Measurements from ENCODE around the gene MND1. TPM values are rescaled to one million over a fixed set of nuclear protein-coding genes. Genes with fewer than 3 reads are reported as not detected.
"Not testable (repeated sequence)": the region's sequence is repeated elsewhere in the genome, so short reads cannot be mapped to it uniquely, and the experiment has no call there.

The MND1 gene
- total RNA-seq, 1 donor, result 4.3 TPM

DNA sequence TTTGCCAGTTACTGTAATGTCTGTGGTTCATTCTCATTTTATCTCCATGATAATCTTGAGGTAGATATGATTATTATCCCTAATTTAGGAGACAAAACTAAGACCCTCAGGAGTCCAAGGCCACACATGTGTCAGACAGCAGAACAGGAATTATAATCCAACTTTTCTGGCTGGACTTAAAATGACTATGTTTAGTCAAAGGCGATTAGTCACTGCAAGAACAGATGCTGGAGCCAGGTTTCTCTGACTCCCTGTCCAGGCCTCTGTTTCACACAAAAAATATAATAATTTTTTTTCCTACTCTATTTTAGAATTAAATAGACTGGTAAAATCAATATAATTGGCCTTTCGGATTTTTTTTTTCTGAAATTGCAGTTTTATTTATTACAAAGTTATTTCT lies 64.9 kb downstream of the MND1 start:
- peak; percentile 56 for DNase-seq (ENCODE audit: low read depth)
- TF ChIP-seq, protein P1, sequence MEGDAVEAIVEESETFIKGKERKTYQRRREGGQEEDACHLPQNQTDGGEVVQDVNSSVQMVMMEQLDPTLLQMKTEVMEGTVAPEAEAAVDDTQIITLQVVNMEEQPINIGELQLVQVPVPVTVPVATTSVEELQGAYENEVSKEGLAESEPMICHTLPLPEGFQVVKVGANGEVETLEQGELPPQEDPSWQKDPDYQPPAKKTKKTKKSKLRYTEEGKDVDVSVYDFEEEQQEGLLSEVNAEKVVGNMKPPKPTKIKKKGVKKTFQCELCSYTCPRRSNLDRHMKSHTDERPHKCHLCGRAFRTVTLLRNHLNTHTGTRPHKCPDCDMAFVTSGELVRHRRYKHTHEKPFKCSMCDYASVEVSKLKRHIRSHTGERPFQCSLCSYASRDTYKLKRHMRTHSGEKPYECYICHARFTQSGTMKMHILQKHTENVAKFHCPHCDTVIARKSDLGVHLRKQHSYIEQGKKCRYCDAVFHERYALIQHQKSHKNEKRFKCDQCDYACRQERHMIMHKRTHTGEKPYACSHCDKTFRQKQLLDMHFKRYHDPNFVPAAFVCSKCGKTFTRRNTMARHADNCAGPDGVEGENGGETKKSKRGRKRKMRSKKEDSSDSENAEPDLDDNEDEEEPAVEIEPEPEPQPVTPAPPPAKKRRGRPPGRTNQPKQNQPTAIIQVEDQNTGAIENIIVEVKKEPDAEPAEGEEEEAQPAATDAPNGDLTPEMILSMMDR (IDR thresholded peaks at IDR 0.05; ENCODE audit: insufficient read depth, low read depth, low read length), result no peak
- H3K4me3 ChIP-seq (ENCODE audit: low read depth, low read length), result no peak overlapping the region

DNA sequence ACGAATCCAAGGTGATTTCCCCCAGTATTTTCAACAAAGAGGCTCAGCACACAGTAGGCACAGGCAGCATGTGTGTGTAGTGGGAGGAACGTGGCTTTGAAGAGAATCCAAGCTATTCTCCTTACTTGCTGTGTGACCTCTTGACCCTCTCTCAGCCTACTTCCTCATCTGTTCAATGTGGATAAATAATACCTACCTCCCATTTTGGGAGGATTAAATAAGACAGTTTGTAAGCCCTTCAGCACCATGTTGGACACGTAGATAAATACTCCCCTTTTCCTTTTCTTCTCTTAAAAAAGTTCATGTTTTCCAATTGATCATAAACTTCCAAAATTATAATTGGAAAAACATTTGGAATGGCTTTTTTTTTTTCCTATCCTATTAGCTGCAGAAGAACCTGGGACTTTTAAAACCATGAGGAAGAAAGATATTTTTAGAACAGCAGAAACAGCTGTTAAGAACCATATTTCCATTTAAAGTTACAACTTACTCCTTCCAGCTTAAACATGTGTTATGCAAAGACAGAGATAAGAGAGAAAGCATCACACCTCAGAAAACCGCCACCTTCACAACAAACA lies 65.5 kb downstream of the MND1 start:
- no peak overlapping the region for H3K4me3 ChIP-seq (ENCODE audit: low read depth, low read length)
- TF ChIP-seq, protein P1 (IDR thresholded peaks at IDR 0.05; ENCODE audit: insufficient read depth, low read depth, low read length), result no peak
- DNase-seq (ENCODE audit: low read depth), result peak; percentile 20

DNA sequence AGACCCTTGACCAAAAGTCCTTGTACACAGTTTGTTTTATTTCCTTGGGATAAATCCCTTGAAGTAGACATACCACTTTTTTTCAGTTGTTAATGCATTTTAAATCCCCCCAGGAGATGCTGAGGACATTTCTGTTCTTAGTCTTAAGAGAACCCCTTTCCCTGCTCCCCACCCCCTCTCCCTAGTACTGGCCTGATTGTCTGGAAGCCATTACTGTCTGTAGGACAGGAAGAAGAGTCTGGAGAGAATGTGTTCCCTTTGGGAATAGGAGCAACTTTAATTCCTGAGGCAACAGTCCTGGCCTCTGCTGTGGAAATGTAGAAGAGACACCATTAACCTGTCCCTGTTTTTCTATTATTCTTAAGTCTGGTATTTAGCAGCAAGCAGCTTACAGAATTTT lies 69.4 kb downstream of the MND1 start:
- no peak for DNase-seq (ENCODE audit: low read depth)
- no peak overlapping the region for H3K4me3 ChIP-seq (ENCODE audit: low read depth, low read length)
- TF ChIP-seq, protein P1 (IDR thresholded peaks at IDR 0.05; ENCODE audit: insufficient read depth, low read depth, low read length), result no peak

DNA sequence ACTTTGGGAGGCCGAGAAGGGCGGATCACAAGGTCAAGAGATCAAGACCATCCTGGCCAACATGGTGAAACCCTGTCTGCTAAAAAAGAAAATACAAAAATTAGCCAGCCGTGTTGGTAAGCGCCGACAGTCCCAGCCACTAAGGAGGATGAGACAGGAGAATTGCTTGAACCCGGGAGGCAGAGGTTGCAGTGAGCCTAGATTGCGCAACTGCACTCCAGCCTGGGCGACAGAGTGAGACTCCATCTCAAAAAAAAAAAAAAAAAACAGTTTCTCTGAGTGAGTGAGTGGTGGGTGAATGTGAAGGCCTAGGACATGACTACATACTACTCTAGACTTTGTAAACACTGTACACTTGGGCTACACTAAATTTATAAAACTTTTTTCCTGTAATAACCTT lies 72.0 kb downstream of the MND1 start:
- DNase-seq (ENCODE audit: low read depth); H3K4me3 ChIP-seq (ENCODE audit: low read depth, low read length): not testable (repeated sequence)

DNA sequence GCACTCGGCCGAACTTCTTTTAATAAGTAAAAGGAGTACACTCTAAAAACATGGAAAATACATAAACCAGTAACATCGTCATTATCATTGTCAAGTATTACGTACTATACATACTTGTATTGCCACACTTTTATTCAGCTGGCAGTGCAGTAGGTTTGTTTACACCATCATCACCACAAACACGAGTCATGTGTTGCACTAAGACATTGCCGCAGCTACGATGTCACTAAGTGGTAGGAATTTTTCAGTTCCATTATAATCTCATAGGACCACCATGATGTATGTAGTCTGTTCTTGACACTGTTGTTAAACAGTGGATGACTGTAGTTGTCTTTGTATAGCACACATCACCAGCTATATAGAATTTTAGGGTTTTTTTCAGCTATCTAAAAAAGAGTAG lies 73.6 kb downstream of the MND1 start:
- TF ChIP-seq, protein P1 (IDR thresholded peaks at IDR 0.05; ENCODE audit: insufficient read depth, low read depth, low read length), result no peak
- H3K4me3 ChIP-seq (ENCODE audit: low read depth, low read length), result no peak overlapping the region
- DNase-seq (ENCODE audit: low read depth), result peak; percentile 48

DNA sequence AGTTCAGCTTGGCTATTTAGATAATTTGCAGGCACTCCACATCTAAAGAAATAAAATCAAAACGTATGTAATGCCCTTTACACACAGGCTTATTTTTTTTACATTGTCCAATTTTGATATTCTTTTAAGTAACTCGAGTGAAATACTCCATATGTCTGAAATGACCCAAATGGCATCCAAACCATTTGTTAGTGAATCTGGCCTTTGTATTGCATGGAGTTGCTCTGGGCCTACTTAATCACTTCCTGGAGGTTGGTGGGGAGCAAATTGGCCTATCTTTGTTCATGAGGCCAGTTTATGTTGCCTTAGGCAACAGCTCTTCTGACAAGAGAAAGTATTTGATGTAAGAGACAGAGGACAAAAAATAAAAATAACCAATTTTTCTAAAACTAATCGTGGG lies 74.1 kb downstream of the MND1 start:
- no peak overlapping the region for H3K4me3 ChIP-seq (ENCODE audit: low read depth, low read length)
- DNase-seq (ENCODE audit: low read depth), result peak; percentile 10
- TF ChIP-seq, protein P1 (IDR thresholded peaks at IDR 0.05; ENCODE audit: insufficient read depth, low read depth, low read length), result no peak

DNA sequence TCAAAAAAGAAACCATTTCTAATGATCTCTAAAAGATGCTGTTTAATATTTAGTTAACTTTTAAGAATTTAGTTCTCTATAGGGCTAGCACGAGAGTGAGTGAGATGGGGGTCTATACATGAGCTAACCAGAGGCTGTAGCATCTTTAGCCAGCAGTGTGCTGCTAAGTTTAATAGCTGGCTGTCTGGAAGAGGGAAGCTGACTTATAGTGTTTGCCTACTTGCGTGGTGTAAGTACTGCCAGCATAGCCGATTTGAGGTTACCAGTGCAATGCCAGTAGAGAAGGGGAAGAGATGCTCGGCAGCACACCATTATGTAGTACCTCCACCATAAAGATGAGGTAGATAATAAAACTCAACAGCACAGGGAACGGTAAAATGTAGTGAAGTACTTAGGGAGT lies 74.5 kb downstream of the MND1 start:
- TF ChIP-seq, protein P1 (IDR thresholded peaks at IDR 0.05; ENCODE audit: insufficient read depth, low read depth, low read length), result no peak
- no peak overlapping the region for H3K4me3 ChIP-seq (ENCODE audit: low read depth, low read length)
- no peak for DNase-seq (ENCODE audit: low read depth)

Measured in fibroblast of villous mesenchyme (primary cell).